ENCODE measurements around the gene CDC40.

- no peak for TF ChIP-seq CTCF (IDR thresholded peaks at IDR 0.05; ENCODE audit: insufficient read depth, low read length, poor library complexity, severe bottlenecking)
- TF ChIP-seq EZH2phosphoT487 (conservative IDR thresholded peaks at IDR 0.05; ENCODE audit: low read length) = no peak
These were observed 69.8 kb downstream of the CDC40 start for GRCh38 chr6:110250058-110250457.

Measured in SU-DHL-6 (cell line).